ENCODE data around the gene AMMECR1.

The AMMECR1 gene

GRCh38 chrX:110310896-110311295, 7.0 kb downstream of the AMMECR1 start:
- peak in 1 of 2 donors; percentile 5 for DNase-seq

GRCh38 chrX:110310000-110310790, 7.7 kb downstream of the AMMECR1 start:
- no peak for DNase-seq

GRCh38 chrX:110308220-110308619, 9.7 kb downstream of the AMMECR1 start:
- no peak for DNase-seq

- no peak for DNase-seq
Observed at GRCh38 chrX:110304884-110305283, 13.0 kb downstream of the AMMECR1 start.

- DNase-seq, result no peak
Observed at GRCh38 chrX:110304371-110304770, 13.5 kb downstream of the AMMECR1 start.

GRCh38 chrX:110302975-110303374, 14.9 kb downstream of the AMMECR1 start:
- DNase-seq, result no peak

- no peak for DNase-seq
Observed at GRCh38 chrX:110301194-110301593, 16.7 kb downstream of the AMMECR1 start.

- no peak for DNase-seq
Observed at GRCh38 chrX:110294087-110294486, 23.8 kb downstream of the AMMECR1 start.

GRCh38 chrX:110293658-110294057, 24.2 kb downstream of the AMMECR1 start:
- DNase-seq, result no peak

GRCh38 chrX:110287605-110288004, 30.3 kb downstream of the AMMECR1 start:
- DNase-seq, result no peak

- DNase-seq, result no peak
Observed at GRCh38 chrX:110286106-110286505, 31.8 kb downstream of the AMMECR1 start.

GRCh38 chrX:110284159-110284558, 33.7 kb downstream of the AMMECR1 start:
- DNase-seq, result no peak

- no peak for DNase-seq
Observed at GRCh38 chrX:110282922-110283321, 35.0 kb downstream of the AMMECR1 start.

GRCh38 chrX:110281377-110281776, 36.5 kb downstream of the AMMECR1 start:
- DNase-seq, result no peak

- DNase-seq, result no peak
Observed at GRCh38 chrX:110280954-110281353, 36.9 kb downstream of the AMMECR1 start.

- no peak for DNase-seq
Observed at GRCh38 chrX:110277609-110278008, 40.3 kb downstream of the AMMECR1 start.

- no peak for DNase-seq
Observed at GRCh38 chrX:110276778-110277177, 41.1 kb downstream of the AMMECR1 start.

GRCh38 chrX:110268886-110269285, 49.0 kb downstream of the AMMECR1 start:
- DNase-seq, result no peak

- DNase-seq, result no peak
Observed at GRCh38 chrX:110268395-110268794, 49.5 kb downstream of the AMMECR1 start.

GRCh38 chrX:110267874-110268273, 50.0 kb downstream of the AMMECR1 start:
- DNase-seq, result no peak

- no peak for DNase-seq
Observed at GRCh38 chrX:110265661-110266060, 52.2 kb downstream of the AMMECR1 start.

GRCh38 chrX:110259117-110259516, 58.8 kb downstream of the AMMECR1 start:
- DNase-seq, result no peak

- DNase-seq, result no peak
Observed at GRCh38 chrX:110258552-110258951, 59.3 kb downstream of the AMMECR1 start.

GRCh38 chrX:110257889-110258288, 60.0 kb downstream of the AMMECR1 start:
- DNase-seq, result no peak

GRCh38 chrX:110252711-110253110, 65.2 kb downstream of the AMMECR1 start:
- DNase-seq, result no peak

All from stimulated activated CD4-positive, alpha-beta T cell treated with anti-CD3 and anti-CD28 coated beads, Interleukin-2, amount 100 ng/mL, for 48 hours (primary cell).